B cell (primary cell): ENCODE data around the gene SCN10A. TPM values are rescaled to one million over a fixed set of nuclear protein-coding genes. Genes with fewer than 3 reads are reported as not detected.

ENCODE experiments used
- ATAC-seq: fragments of 200-7000 bp; cut with Tn5 transposase; one replicate; pipeline ENCODE4 v1.10.0; 2021; ENCODE audit warnings: low read depth, mild to moderate bottlenecking, moderate number of reproducible peaks, moderate library complexity
- CTCF ChIA-PET: fragments of 350-600 bp; sonication (Branson Sonifier 250); formaldehyde crosslinking; loops from one replicate; lab custom pipeline; 2021; ENCODE audit warnings: antibody characterized with exemption, inconsistent platforms; lab: Charles Lee
- POLR2A ChIA-PET: fragments of 350-600 bp; sonication (Branson Sonifier 250); formaldehyde crosslinking; loops from one replicate; lab custom pipeline; 2021; ENCODE audit warnings: antibody characterized with exemption; lab: Charles Lee
- DNase-seq: peaks from one replicate; pipeline ENCODE4 v3.0.0; 2013
- H2AFZ ChIP-seq: 2 replicates; pipeline ENCODE4 v1.6.1; 2012; ENCODE audit warnings: mild to moderate bottlenecking, low read depth, low read length; ENCODE audit not compliant: insufficient read depth, poor library complexity, severe bottlenecking
- H3K27ac ChIP-seq, 2 donors: 1 replicate in 1 of 2; 2 replicates in 1 of 2; pipeline ENCODE4 v1.5.1; 2012 to 2013; ENCODE audit warnings: low read length in 2 of 2, mild to moderate bottlenecking in 2 of 2, moderate library complexity in 1 of 2
- H3K27me3 ChIP-seq, 4 experiments: fragments of 200-600 bp in 1 of 4; sonication (generic) in 1 of 4; replicated peaks in 1 of 4; 1 replicate in 2 of 4; 2 replicates in 2 of 4; pipeline versions ENCODE4 v1.6.1 to v1.7.0; 2013 to 2016; ENCODE audit warnings: low read length in 3 of 4, mild to moderate bottlenecking in 2 of 4, mixed read lengths in 1 of 4, moderate library complexity in 1 of 4; ENCODE audit not compliant: insufficient read depth in 4 of 4, control insufficient read depth in 3 of 4; ENCODE audit errors: control extremely low read depth in 1 of 4
- H3K36me3 ChIP-seq, 2 experiments: replicated peaks in 1 of 2; 1 replicate in 1 of 2; 2 replicates in 1 of 2; pipeline versions ENCODE4 v1.6.1 to v1.7.1; 2013; ENCODE audit warnings: low read length in 1 of 2; ENCODE audit not compliant: insufficient read depth in 2 of 2, control insufficient read depth in 1 of 2; ENCODE audit errors: control extremely low read depth in 1 of 2, extremely low read depth in 1 of 2
- H3K4me1 ChIP-seq, 2 donors: fragments of 200-600 bp in 1 of 2; sonication (generic) in 1 of 2; 1 replicate in 1 of 2; 2 replicates in 1 of 2; pipeline versions ENCODE4 v1.5.1 to v1.6.1; 2013 to 2017; ENCODE audit warnings: low read length in 2 of 2; ENCODE audit not compliant: control insufficient read depth in 2 of 2, insufficient read depth in 2 of 2
- H3K4me2 ChIP-seq: replicated peaks from 2 replicates; pipeline ENCODE3; 2012; ENCODE audit warnings: mild to moderate bottlenecking, low read depth, low read length; ENCODE audit not compliant: poor library complexity, severe bottlenecking
- H3K4me3 ChIP-seq, 5 experiments: fragments of 200-600 bp in 1 of 5; sonication (generic) in 1 of 5; 1 replicate in 3 of 5; 2 replicates in 2 of 5; pipeline versions ENCODE4 v1.5.1 to v1.7.0; 2011 to 2016; ENCODE audit warnings: low read length in 4 of 5, mild to moderate bottlenecking in 4 of 5, low read depth in 2 of 5, control low read depth in 1 of 5, moderate library complexity in 1 of 5; ENCODE audit not compliant: insufficient read depth in 1 of 5; ENCODE audit errors: control extremely low read depth in 1 of 5, extremely low read depth in 1 of 5
- H3K79me2 ChIP-seq: fragments of 200-600 bp; sonication (generic); one replicate; pipeline ENCODE4 v1.6.0; 2016; ENCODE audit warnings: low read length; ENCODE audit not compliant: control insufficient read depth, insufficient read depth
- H3K9ac ChIP-seq: fragments of 200-600 bp; sonication (generic); 2 replicates; pipeline ENCODE4 v1.6.1; 2017; ENCODE audit warnings: mild to moderate bottlenecking, low read length, moderate library complexity
- H3K9me3 ChIP-seq, 3 donors: one replicate each; pipeline versions ENCODE4 v1.6.1 to v1.7.1; 2013; ENCODE audit warnings: low read length in 2 of 3; ENCODE audit not compliant: control insufficient read depth in 2 of 3, insufficient read depth in 1 of 3; ENCODE audit errors: control extremely low read depth in 1 of 3
- H4K20me1 ChIP-seq: 2 replicates; pipeline ENCODE4 v1.6.0; 2012; ENCODE audit warnings: mild to moderate bottlenecking, low read length; ENCODE audit not compliant: insufficient read depth, control insufficient read depth, poor library complexity, severe bottlenecking
- H3K27ac Mint-ChIP-seq: one replicate; pipeline ENCODE4 v1.8.0; 2021; ENCODE audit warnings: mixed read lengths
- H3K27me3 Mint-ChIP-seq: one replicate; pipeline ENCODE4 v1.8.0; 2021; ENCODE audit warnings: mixed read lengths
- H3K4me1 Mint-ChIP-seq: one replicate; pipeline ENCODE4 v1.8.0; 2021; ENCODE audit warnings: mixed read lengths
- H3K4me3 Mint-ChIP-seq: one replicate; pipeline ENCODE4 v1.8.0; 2021; ENCODE audit warnings: mixed read lengths
- H3K9me3 Mint-ChIP-seq: one replicate; pipeline ENCODE4 v1.8.0; 2022; ENCODE audit warnings: mixed read lengths; ENCODE audit not compliant: insufficient read depth
- CTCF ChIP-seq: fragments of 200-600 bp; IDR thresholded peaks from one replicate; pipeline ENCODE4 v1.8.0; 2022; ENCODE audit warnings: antibody characterized with exemption, mild to moderate bottlenecking
- EZH2 ChIP-seq: IDR thresholded peaks from 2 replicates; pipeline ENCODE4 v1.6.1; 2012; ENCODE audit warnings: borderline replicate concordance, low read depth, mild to moderate bottlenecking, moderate library complexity, low read length; ENCODE audit not compliant: insufficient read depth, poor library complexity, severe bottlenecking
- WGBS: methylation state at CpG from one replicate; pipeline ENCODE4 v1.1.5; 2013; ENCODE audit warnings: missing lambda C conversion rate; ENCODE audit not compliant: insufficient coverage; 5-methylcytosine and 5-hydroxymethylcytosine counted together
- intact Hi-C: fragments of 100-400 bp; cut with micrococcal nuclease; formaldehyde crosslinking; loops from one replicate; pipeline ENCODE4 v1.10.0; 2022
- polyA plus RNA-seq: library from polyadenylated mRNA; depleted of rRNA; stranded (reverse); fragments of >200 nt; gene quantifications from 2 replicates; pipeline ENCODE4 v1.2.3, GENCODE V29; 2012
- total RNA-seq, 2 donors: library from RNA; stranded (reverse); fragments of 120-200 nt in 1 of 2; gene quantifications; 1 replicate in 1 of 2; 2 replicates in 1 of 2; pipeline versions ENCODE4 v1.2.3 to v1.2.4, GENCODE V29; 2013 to 2022

Gene SCN10A
- total and polyA plus RNA-seq, 2 donors (not counting 1 experiment from before 2014, with no cell fraction given), result not detected

- CTCF ChIA-PET, result no interaction called here
- no peaks in the 10 kb centered on the region for H3K79me2 ChIP-seq
- H3K27ac Mint-ChIP-seq, result no peak overlapping the region
These were observed 15.5 kb downstream of the SCN10A start for GRCh38 chr3:38800511-38800910.

GRCh38 chr3:38793721-38794120, 22.3 kb downstream of the SCN10A start:
- Histone ChIP-seq H4K20me1 (no peaks in the 10 kb centered on the region), H3K4me1 (no peaks in the 10 kb centered on the region), H3K9me3 (peaks cover 0 to 2% (median 0%) of the 10 kb centered on the region in 3 donors), H3K27ac (no peak overlapping the region), H3K4me3 (no peak overlapping the region), H3K9ac (no peak overlapping the region), H3K79me2 (no peaks in the 10 kb centered on the region), H3K36me3 (no peaks in the 10 kb centered on the region), H3K27me3 (no peaks in the 10 kb centered on the region), H3K4me2 (no peak overlapping the region), H2AFZ (no peak overlapping the region)
- WGBS, result 93% methylated on average over 4 of the region's 8 CpGs
- H3K9me3 Mint-ChIP-seq, result no peaks in the 10 kb centered on the region
- TF ChIP-seq CTCF, result no peak
- no peak for TF ChIP-seq EZH2
- no peak overlapping the region for H3K4me3 Mint-ChIP-seq
- intact Hi-C loops, result no loop called here
- CTCF ChIA-PET, result no interaction called here
- no peak overlapping the region for H3K27ac Mint-ChIP-seq
- POLR2A ChIA-PET, result no interaction called here
- peaks cover 12% of the 10 kb centered on the region for H3K27me3 Mint-ChIP-seq
- ATAC-seq, result no peak
- no peaks in the 10 kb centered on the region for H3K4me1 Mint-ChIP-seq
- no peak for DNase-seq

More at GRCh38 chr3:38800511-38800910, 15.5 kb downstream of the SCN10A start:
- H4K20me1 ChIP-seq, result no peaks in the 10 kb centered on the region
- DNase-seq, result no peak
- intact Hi-C loops, result no loop called here
- TF ChIP-seq CTCF (no peak), EZH2 (no peak)
- H3K4me1 Mint-ChIP-seq, result no peaks in the 10 kb centered on the region
- H3K9me3 Mint-ChIP-seq, result no peaks in the 10 kb centered on the region
- no peaks in the 10 kb centered on the region for H3K36me3 ChIP-seq
- H3K9me3 ChIP-seq, result peaks cover 0 to 1% (median 0%) of the 10 kb centered on the region in 3 donors
- WGBS, result 80% methylated on average over 1 of the region's 1 CpG
- H3K27me3 Mint-ChIP-seq, result peaks cover 12% of the 10 kb centered on the region
- no peak overlapping the region for H3K27ac ChIP-seq
- H2AFZ ChIP-seq, result no peak overlapping the region
- POLR2A ChIA-PET, result no interaction called here
- peaks cover 0 to 3% (median 0%) of the 10 kb centered on the region in 4 experiments for H3K27me3 ChIP-seq
- H3K9ac ChIP-seq, result no peak overlapping the region
- no peaks in the 10 kb centered on the region for H3K4me1 ChIP-seq
- H3K4me2 ChIP-seq, result no peak overlapping the region
- H3K4me3 ChIP-seq, result no peak overlapping the region
- no peak overlapping the region for H3K4me3 Mint-ChIP-seq
- ATAC-seq, result no peak
